Amniotic stem cell (primary cell): ENCODE data around the gene SPATA13.

Experiments
- DNase-seq: peaks from one replicate; lab custom pipeline; 2025; lab: John Stamatoyannopoulos, UW

Gene SPATA13

DNA sequence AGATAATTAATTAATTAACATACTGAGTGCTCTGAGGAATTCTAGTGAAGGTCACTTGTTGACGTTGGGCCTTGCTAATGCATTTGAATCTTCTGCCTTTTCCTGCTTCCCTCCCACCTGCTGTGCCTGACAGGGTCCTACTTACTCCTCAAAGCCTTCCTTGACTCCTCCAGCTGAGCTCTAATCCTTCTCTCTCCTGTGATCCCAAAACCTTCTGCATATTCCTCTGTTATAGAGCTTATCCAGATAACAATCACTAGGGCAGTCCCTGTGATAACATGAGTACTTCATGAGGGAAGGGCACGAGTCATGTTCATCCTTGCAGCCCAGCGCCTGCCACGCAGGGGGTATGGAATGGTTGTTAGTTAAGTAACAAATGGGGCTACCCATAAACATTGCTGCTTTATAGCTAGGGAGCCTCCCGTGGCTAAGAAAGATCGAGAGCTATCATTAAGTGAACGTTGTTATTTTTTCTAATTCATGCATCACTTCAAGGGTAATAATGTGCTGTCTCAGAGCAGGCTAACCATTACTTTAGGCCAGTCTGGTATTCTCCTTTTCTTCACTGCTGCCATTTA is 19.1 kb upstream of the SPATA13 start:
- DNase-seq: no peak

DNA sequence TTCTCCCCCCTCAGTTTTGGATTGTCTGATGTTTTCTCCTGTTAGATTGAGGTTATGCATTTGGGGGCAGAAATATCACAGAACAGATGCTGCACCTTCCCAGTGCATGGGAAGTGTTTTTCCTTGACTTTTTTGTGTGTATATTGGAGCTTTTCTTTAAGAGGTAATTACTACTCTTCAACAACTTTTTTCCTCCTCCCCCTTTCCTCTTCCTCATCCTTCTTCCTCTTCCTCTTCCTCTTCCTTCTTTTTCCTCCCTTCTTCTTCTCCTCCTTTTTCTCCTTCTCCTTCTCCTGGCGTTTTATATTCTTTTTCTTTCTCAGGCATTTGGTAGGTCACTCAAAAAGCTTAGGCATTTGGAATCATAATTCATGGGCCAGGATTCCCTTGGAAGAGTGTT is 18.1 kb upstream of the SPATA13 start:
- no peak for DNase-seq

DNA sequence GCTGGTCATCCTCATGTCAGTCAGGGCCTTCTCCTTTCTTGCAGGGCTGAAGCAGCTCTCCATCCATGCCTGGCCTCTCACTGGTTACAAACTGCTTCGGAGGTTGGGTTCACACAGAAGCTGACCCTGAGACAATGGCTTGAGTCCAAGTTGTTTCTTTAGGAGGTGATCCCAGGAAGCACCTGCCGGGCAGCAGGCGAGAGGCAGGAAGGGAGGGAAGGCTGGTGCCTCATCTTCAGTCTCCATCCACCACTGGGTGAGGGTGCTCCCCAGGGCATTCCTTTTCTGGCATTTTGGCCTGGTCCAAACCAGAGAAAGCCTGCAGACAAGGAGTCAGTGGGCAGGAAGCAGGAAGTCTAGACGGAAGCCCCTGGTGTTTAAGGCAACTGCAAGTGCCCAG is 17.6 kb upstream of the SPATA13 start:
- DNase-seq: no peak

DNA sequence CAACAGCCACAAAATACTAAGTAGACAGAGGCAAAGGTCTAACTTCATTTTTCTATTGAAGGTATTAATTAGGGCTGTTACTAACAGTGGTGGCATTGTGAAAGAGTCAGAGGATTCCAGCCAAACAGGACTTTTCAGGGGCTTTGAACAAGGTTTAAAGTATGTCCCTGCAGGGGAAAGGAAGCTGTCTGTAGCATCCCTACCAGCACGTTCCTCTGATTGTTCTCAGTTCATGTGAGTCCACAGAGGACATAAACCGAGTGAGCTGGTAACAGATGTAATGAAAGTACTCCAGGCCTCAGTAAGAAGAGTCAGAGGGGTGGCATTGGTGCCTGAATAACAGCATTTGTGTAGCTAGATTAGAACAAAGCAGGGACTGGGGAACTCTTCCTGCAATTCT is 15.3 kb upstream of the SPATA13 start:
- no peak for DNase-seq

DNA sequence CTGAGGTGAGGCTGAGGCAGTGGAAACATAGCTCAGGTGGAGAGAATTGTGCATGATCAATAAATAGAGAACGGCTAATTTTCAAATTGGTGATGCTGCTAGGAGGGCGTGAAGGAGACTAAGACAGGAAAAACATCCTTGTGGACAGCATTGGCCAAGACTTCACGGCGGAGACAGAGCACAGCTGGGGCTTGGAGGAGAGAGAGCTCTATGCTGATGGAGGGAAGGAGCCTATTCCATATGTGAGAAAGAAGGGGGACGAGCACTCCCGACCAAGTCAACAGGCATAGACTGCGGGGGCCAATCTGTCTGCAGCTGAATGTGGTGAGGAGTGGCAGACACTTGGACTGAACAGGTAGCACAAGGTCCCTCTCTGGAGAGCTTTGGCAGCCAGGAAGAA is 14.8 kb upstream of the SPATA13 start:
- DNase-seq: no peak

DNA sequence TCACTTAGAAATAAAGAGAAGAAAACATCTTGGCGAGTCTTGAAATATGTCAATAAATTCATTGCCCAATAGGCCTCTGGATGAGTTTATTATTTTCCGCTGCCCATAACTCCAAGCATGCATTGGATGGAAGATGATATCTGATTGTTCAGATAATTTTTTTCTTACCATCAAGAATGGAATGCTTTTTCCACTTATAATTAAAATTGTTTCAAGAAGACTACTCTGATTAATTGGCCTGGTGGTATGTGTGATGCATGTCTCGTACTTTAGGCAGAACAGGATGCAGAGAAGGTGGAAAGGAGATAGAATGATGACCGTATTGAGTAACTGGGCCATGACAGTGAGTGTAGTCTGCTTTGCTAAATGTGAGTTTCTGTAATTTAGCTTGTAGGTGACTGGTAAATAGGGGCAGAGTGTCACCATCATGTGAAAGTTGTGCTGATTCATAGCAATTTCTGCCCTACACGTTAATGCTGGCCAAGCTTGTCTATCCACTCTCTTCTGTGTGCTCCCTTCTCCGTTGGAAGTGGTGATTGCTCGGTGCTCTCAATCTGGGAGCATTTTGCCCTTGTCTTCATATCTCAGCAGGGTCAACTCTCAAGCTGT is 13.5 kb upstream of the SPATA13 start:
- DNase-seq: no peak

DNA sequence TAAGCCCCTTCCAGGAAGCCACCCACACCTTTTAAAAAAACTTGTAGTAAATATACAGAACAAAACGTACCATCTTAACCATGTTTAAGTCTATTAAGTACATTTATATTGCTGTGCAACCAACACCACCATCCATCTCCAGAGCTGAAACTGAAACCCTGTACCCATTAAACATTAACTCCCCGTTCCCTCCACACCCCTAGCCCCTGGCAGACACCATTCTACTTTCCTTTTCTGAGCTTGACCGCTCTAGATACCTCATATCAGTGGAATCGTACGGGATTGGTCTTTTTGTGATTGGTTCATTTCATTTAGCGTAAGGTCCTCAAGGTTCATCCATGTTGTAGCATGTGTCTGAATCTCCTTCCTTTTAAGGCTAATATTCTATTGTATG is 13.0 kb upstream of the SPATA13 start:
- DNase-seq: no peak

DNA sequence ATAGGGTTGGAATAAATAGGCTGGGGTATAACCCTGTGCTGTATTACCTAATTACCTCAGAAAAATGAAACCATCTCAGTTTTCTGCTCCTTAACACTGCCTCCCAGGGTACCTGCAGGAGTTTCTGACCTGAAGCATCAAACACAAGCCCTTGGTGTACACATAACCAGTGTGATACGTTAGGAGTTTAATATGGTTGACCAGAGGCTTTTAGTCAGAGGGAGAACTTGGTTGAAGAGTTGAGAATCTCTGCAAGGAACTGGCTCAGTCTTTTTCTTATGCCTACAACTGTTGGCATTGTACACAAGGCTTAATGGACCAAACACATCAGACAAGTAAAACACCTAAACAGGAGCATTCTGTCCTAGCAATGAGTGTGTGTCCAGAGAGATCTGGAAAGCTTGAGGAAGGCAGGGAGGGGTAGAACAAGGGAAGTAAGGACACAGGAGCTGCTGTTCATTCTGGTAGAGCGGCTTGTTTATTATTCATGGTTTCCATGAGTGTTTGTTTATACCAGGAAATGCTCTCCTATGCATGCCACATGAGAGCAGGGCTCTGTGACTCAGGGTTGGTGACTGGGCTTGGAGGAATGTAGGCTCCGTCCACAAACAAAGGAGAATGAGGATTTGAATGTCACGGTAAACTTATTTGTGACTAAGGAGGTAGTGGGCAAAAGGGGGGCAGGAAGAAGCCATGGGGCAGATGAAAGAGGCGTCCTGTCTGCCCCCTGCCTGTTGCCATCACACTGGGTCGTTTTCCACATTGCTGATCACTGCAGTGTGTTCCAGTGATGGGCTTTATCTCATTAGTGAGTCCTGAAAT is 11.9 kb upstream of the SPATA13 start:
- peak; percentile 92 for DNase-seq

DNA sequence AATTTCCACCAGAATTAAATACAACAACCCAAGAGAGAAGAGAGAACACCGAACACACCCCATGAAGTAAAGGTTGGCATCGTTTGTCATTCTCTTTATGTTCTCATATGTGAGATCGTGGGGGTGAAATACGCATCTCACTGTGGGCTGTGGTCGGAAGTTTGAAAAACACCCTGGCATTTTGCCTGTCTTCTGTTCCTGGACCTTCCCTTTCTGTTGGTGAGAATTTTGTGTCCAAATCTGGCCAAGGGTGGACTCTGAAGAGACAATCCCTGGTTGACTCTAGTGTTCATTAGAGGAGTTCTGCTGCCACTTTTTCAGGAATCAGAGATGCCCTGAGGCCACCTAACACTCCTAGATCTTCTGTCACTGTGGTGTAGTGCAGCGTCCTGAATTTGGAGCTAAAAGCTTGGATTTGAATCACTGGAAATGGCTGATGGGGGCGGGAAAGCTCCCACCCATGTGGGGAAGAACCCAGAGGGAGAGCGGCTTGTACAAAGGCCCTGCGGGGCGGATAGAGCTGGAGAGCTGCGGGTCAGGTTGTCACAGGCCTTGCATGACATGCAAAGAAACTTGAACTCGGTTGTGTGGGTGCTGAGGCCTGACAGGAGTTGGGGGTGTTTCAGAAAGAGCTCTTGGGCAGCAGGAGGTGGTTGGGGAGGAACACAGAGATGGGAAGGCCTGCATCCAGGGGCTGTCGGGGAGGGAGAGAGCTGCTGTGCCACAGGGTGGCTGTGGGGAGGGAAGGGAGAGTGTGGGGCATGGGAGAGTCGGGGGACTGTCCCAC is 11.1 kb upstream of the SPATA13 start:
- DNase-seq: no peak

DNA sequence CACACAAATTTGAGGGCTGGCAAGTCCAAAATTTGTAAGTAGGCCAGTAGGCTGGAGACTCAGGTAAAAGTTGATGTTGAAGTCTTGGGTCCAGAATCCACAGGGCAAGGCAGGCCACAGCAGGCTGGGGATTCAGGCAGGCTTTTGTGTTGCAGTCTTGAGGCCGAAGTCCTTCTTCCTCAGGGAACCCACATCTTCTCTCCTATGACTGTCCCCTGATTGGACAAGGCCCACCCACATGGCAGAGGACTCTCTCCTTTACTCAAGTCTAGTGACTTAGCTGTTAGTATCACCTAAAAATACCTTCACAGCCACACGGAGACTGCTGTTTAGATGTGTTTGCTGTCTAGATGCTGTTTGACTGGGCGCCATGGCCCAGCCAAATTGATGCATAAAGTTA is 9.9 kb upstream of the SPATA13 start:
- no peak for DNase-seq

DNA sequence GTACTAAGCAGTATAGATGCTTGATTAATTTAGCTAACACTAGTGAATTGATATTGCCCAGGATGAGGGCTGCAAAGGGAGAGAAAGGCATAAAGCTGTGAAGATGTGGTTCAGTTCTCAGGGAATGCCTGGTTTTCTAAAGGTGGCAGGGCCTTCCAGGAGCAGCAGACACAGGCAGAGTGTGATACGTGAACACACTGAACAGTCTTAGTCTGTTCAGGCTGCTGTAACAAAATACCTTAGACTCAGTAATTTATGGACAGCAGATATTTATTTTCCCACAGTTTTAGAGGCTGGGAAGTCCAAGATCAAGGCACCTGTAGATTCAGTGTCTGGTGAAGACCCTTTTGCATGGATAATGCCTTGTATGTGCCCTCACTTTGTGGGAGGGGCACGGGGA is 8.7 kb upstream of the SPATA13 start:
- DNase-seq: no peak

DNA sequence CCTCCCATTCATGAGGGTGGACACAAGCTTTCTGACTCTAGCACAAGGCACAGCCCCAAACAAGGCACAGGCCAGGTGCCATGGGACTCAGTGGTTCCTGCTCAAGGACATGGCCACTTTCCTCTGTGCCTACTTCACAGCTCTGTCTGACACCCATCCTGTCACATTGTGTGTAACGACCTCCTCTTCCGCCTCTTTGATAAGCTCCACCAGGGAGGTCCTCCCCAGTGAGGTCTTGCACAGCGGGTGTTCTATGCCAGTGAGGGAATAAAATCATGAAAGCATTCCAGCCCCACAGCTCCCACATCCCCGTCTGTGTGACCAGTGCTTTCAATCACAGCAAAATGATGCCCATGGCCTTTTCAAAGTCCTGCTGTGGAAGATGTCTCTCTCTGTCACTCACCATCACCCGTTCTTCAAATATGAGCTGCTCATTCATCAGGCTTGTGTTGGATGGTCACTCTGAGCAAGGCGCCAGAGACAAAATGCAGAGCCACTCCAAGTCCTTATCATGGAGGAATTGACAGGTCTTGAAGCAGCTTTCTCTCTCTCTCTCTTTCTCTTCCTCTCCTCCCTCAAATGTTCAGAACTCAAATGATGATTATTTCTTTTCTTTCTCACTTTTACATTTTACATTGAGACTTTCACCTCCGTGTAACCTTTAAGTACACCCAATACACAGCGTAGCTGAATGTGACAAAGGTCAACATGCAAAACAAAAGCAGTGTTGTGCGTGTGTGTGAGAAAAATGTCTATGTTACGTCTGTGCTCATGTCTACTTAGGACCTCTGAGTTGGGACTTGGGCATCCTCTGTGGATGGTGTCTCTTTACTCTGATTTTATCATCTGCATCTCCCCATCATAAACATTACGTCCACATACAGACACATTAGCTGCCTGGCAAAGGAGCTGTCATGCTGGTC is 8.0 kb upstream of the SPATA13 start:
- no peak for DNase-seq

DNA sequence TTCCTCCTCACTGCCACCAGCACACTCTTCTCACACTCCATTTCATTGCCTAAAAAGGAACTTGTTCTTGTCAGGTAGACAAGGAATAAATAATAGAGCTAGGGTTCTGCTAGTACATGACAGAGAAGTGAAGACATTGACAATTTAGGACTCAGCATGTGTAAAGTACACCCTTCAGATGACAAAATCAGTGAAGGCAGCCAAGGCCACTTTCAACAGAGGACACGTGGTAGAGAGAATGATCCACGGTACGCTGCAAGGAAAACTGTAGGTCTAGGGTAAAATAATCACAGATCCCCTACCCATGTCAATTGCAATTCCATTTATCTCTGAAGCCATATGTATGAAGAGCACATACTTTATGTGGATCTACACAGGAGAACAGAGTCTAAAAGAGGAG is 7.2 kb upstream of the SPATA13 start:
- no peak for DNase-seq

DNA sequence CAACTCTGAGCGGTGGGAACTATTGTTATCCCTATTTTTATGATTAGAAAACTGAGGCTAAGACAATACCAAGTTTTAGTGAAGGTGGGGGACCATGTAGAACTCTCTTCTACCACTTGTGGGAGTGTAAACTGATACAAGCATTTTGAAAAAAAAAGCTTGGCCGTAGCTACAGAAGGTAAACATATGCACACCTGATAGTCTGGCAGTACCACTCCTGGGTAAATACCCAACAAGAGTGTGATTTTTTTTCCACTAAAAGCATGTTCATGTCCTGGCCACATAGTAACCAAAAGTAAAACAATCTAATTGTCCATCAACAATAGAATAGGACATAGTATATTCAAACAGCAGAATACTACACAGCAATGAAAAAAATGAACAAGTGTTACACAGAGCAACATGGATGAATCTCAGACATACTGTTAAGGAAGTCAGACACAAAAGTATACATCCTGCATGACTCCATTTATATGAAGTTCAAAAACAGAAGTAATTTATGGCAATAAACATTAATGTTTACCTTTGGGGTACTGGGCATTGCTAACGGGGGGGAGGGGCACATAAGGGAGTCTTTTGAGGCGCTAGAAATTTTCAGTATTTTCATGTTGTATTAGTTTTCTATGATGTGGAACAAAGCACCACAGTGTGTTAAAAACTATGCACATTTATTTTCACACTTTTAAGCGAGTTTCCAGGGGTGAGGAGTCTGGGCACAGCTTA is 6.4 kb upstream of the SPATA13 start:
- DNase-seq: no peak

DNA sequence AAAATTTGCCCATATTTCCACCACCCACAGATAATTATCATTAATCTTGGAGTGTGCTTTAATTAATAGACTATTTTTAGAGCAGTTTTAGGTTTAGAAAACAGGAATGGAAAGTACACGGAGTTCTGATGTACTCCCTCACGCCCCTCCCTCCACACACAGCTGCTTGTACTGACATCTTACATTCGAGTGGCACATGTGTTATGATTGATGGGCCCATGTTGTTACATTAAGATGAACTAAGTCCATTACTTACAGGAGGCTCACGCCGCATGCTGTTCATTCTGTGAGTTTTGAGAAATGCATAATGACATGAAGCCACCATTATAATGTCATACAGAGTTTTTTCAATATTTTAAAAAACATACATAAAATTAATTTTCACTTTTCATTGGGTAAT is 1.2 kb upstream of the SPATA13 start:
- no peak for DNase-seq

DNA sequence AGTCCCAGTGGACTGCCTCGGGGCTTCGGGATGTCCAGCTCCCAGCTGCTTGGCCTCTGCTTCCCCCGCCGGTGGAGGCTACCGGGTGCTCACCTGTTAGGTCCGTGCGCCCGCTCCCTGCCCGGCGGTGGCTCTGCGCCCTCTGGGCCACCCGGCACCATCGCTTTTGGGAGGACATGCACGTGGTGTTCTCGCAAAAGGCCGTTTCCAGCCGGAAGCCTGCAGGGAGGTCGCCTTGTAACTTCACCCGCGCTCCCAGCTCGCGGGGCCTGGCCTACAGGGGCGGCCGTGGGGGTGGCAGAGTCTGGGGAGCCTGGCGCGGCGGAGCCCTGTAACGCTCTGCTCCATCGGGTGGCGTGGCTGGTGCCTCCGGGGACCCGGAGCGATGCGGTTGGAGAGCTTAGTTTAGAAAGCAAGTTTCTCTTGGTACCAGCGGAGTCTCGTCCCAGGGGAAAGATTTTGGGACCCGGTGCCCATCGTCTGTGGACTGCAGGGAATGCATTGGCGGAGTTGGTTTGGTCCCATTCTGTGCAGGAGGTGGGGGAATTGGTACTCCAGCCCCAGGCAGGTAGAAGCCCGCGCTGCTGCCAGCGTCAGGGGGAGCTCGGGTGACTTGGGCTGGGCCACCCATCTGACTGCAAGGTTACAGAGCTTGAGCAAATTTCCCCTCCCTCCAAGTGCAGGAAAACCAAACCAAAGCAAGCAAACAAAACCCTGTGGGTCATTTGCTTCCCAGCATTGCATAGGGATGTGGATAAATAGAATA is 673 bp downstream of the SPATA13 start:
- DNase-seq: no peak

DNA sequence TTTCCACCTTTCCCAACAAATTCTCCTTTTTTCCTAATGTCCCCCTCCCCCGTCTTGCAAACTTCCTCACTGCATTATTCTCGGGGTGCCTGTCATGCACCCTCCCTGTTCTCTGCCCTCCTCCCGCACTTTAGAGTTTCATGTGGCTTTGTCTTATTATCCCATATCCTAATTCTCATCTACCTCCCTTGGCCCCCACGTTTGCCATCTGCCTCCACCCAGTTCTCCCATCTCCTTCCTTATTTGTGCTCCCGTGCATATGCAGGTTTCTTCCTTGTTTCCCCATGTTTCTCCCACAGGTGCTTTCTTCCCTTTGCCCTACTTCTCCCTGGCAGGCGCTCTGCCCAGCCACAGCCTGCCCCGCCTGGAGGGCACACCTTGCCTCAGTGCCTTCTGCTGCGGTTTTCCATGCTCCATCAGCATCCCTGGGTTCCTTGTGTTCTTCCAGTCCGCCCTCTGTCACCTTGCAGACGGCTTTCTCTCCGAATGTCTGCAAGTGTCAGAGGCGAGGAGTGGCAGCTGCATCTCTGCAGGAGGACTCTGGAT is 1.5 kb downstream of the SPATA13 start:
- DNase-seq: no peak

DNA sequence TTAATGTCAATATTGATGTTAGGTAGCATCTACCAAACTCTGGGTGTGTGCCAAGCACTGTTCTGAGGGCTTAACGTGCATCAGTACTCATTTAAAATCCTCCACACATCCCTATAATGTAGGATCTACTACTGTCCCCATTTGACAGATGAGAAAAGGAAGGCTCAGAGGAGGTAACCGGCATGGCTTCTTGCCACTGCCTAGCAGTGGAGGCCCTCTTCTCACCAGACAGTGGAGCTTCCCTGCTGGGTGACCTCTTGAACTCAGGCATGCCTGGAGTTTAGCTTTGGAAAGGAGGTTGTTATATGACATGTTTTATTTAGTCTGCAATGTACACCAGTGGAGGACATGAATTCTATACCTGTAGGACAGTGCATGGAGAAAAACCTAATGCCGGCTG is 2.1 kb downstream of the SPATA13 start:
- no peak for DNase-seq

DNA sequence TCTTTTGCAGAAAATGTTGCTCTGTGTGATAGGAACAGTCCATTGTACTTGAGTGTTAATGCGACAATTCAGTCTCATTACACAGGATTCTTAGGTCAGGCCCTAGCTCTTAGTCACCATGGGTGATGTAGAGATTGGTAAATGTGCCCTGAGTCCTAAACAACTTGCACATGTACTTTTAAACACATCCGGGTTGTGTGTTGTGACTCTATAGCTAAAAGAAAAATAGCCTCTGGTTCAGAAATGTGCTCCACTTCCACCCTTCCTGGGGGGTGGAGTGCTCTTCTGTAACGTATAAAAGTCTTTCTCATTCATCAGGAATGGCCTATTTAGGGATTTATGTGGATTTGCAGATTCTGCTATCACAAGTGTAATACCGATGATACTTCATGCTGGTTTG is 5.2 kb downstream of the SPATA13 start:
- DNase-seq: no peak

DNA sequence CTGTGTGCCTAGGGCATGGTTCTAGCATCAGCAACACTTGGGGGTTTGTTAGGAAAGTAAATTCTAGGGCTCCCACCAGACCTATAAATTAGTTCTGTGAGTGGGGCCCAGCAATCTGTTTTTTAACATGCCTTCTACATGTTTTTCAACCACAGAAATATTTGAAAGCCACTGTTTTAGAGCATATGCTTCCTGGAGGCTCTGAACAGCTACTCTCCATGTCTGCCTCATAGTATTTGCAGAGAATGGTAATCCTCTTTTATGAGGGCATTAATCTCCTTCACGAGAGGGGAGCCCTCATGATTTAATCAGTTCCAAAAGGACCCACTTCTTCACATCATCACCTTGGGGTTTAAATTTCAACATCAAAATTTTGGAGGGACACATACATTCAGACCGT is 6.0 kb downstream of the SPATA13 start:
- DNase-seq: no peak
